PC-9 (cell line): Measurements from ENCODE around the gene TMEM30A. TPM values are rescaled to one million over a fixed set of nuclear protein-coding genes. Genes with fewer than 3 reads are reported as not detected.

Source experiments
- BruUV-seq: library from RNA; stranded (reverse); fragments of 400-500 nt; replicated peaks from 2 replicates; lab custom pipeline; 2021; lab: Mats Ljungman, UMichigan
- CTCF ChIA-PET: fragments of 300-600 bp; sonication (Branson Sonifier 250); formaldehyde crosslinking; loops from one replicate; lab custom pipeline; 2022; ENCODE audit warnings: antibody characterized with exemption; lab: Charles Lee
- POLR2A ChIA-PET: fragments of 300-600 bp; sonication (Branson Sonifier 250); formaldehyde crosslinking; loops from one replicate; lab custom pipeline; 2022; ENCODE audit warnings: antibody characterized with exemption; ENCODE audit not compliant: unreplicated experiment; lab: Charles Lee
- DNase-seq, 2 experiments: peaks; one replicate each; pipeline versions ENCODE4 v3.0.0 to v3.0.0-alpha.2; 2015 to 2022; ENCODE audit warnings: mixed read lengths in 1 of 2
- H2AFZ ChIP-seq: fragments of 200-600 bp; sonication (generic); 2 replicates; pipeline ENCODE4 v1.8.1; 2017; ENCODE audit warnings: antibody characterized with exemption
- H3F3A ChIP-seq: fragments of 200-600 bp; sonication (generic); 2 replicates; pipeline ENCODE4 v1.8.1; 2017; ENCODE audit warnings: antibody characterized with exemption, mild to moderate bottlenecking, low read depth; ENCODE audit not compliant: insufficient read depth
- H3K27ac ChIP-seq: fragments of 200-600 bp; sonication (generic); 2 replicates; pipeline ENCODE4 v1.6.1; 2016; ENCODE audit warnings: mixed run types
- H3K27me3 ChIP-seq: fragments of 200-600 bp; sonication (generic); 2 replicates; pipeline ENCODE4 v1.6.1; 2016; ENCODE audit warnings: low read depth, mixed run types; ENCODE audit not compliant: insufficient read depth
- H3K36me3 ChIP-seq: fragments of 200-600 bp; sonication (generic); 2 replicates; pipeline ENCODE4 v1.6.1; 2016; ENCODE audit warnings: low read depth, mixed run types
- H3K4me1 ChIP-seq: fragments of 200-600 bp; sonication (generic); replicated peaks from 2 replicates; pipeline ENCODE4 v1.6.1; 2016; ENCODE audit warnings: mixed run types; ENCODE audit not compliant: insufficient read depth
- H3K4me2 ChIP-seq: fragments of 200-600 bp; sonication (generic); 2 replicates; pipeline ENCODE4 v1.6.1; 2017; ENCODE audit warnings: mixed run types
- H3K4me3 ChIP-seq: fragments of 200-600 bp; sonication (generic); 2 replicates; pipeline ENCODE4 v1.6.1; 2016; ENCODE audit warnings: mixed run types
- H3K79me2 ChIP-seq: fragments of 200-600 bp; sonication (generic); 2 replicates; pipeline ENCODE4 v1.6.1; 2017; ENCODE audit warnings: low read depth, mixed run types
- H3K9me2 ChIP-seq: fragments of 200-600 bp; sonication (generic); 2 replicates; pipeline ENCODE4 v1.8.1; 2017; ENCODE audit warnings: mild to moderate bottlenecking; ENCODE audit not compliant: insufficient read depth
- H3K9me3 ChIP-seq: fragments of 200-600 bp; sonication (generic); 2 replicates; pipeline ENCODE4 v1.8.1; 2016; ENCODE audit warnings: low read depth; ENCODE audit not compliant: insufficient read depth
- H4K20me1 ChIP-seq: fragments of 200-600 bp; sonication (generic); 2 replicates; pipeline ENCODE4 v1.8.1; 2017; ENCODE audit not compliant: insufficient read depth
- EZH2 ChIP-seq: fragments of 200-600 bp; sonication (generic); IDR thresholded peaks from 2 replicates; pipeline ENCODE4 v1.8.0; 2017; ENCODE audit warnings: antibody characterized with exemption, low read depth
- intact Hi-C: fragments of 100-400 bp; cut with micrococcal nuclease; formaldehyde crosslinking; loops from one replicate; pipeline ENCODE4 v1.10.0; 2022; ENCODE audit not compliant: unreplicated experiment
- total RNA-seq: library from RNA; stranded (reverse); gene quantifications from 2 replicates; pipeline ENCODE4 v1.2.3, GENCODE V29; 2021
- TF ChIP-seq, protein P1 (sequence below): fragments of 200-600 bp; sonication (generic); conservative IDR thresholded peaks from 2 replicates; pipeline ENCODE4 v1.6.1; 2017; ENCODE audit warnings: mixed run types, antibody characterized with exemption, mild to moderate bottlenecking, moderate library complexity

TMEM30A gene
- total RNA-seq, 1 experiment from 2014 or later = 122 TPM

DNA sequence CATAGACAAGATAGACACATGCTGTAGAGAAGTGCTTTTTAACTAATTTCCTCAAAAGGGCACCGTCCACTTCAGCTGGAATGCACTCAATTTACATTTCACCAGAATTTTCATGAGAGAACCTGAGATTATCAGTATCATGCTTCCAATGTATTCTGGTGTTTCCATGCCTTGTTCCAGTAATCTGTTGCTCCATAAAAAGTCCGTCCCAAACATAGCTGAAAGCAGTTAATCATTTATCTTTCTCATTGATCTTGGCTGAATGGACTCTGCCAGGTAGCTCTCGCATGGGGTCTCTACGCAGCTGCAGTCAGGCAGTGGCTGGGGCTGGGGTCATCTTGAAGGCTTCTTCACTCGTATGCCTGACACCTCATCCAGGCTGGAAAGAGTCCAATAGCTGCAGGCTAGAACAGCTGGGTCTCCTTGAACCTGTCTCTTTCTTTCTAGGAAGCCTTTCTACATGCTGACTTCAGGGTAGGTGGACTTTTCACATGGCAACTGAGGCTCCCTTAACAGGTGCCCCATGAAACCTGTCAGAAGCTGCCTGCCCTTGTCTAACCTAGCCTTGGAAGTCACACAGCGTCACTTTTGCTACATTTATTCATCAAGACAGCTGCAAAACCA is 60.2 kb downstream of the TMEM30A start:
- intact Hi-C loops = no loop called here
- no peak overlapping the region for H3K27ac ChIP-seq
- no peaks in the 10 kb centered on the region for H3K27me3 ChIP-seq
- TF ChIP-seq, protein P1, sequence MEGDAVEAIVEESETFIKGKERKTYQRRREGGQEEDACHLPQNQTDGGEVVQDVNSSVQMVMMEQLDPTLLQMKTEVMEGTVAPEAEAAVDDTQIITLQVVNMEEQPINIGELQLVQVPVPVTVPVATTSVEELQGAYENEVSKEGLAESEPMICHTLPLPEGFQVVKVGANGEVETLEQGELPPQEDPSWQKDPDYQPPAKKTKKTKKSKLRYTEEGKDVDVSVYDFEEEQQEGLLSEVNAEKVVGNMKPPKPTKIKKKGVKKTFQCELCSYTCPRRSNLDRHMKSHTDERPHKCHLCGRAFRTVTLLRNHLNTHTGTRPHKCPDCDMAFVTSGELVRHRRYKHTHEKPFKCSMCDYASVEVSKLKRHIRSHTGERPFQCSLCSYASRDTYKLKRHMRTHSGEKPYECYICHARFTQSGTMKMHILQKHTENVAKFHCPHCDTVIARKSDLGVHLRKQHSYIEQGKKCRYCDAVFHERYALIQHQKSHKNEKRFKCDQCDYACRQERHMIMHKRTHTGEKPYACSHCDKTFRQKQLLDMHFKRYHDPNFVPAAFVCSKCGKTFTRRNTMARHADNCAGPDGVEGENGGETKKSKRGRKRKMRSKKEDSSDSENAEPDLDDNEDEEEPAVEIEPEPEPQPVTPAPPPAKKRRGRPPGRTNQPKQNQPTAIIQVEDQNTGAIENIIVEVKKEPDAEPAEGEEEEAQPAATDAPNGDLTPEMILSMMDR = no peak
- no peak for TF ChIP-seq EZH2
- H3F3A ChIP-seq = no peaks in the 10 kb centered on the region
- no peaks in the 10 kb centered on the region for H3K79me2 ChIP-seq
- no peaks in the 10 kb centered on the region for H4K20me1 ChIP-seq
- H3K9me2 ChIP-seq = no peaks in the 10 kb centered on the region
- H3K36me3 ChIP-seq = no peaks in the 10 kb centered on the region
- no peak overlapping the region for H3K4me3 ChIP-seq
- H3K9me3 ChIP-seq = no peaks in the 10 kb centered on the region
- no peaks in the 10 kb centered on the region for H3K4me1 ChIP-seq
- ChIA-PET POLR2A (no interaction called here), CTCF (no interaction called here)
- no peak overlapping the region for H3K4me2 ChIP-seq
- BruUV-seq = no TSS peak
- no peak for DNase-seq
- no peak overlapping the region for H2AFZ ChIP-seq

DNA sequence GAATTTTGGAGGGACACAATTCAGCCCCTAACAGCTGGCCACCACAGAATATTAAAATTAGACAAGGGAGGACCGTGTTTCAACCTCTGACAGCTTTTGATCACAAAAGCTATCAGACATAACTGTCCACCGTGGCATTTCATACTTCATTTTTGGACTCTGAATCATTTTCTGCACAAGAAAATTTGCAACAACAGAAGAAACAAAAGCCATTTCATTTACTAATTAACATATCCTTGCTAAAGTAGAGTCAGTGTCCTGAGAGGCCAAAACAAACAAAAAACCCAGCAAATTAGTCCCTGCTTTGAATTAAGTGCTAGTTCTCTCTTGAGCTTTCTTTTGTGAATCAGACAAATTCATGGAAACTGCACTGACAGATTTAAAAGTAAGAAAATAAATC is 61.2 kb downstream of the TMEM30A start:
- DNase-seq = no peak
- no peaks in the 10 kb centered on the region for H3K79me2 ChIP-seq
- H3K4me3 ChIP-seq = no peak overlapping the region
- BruUV-seq = no TSS peak
- H3K27ac ChIP-seq = no peak overlapping the region
- H3K9me3 ChIP-seq = no peaks in the 10 kb centered on the region
- H4K20me1 ChIP-seq = no peaks in the 10 kb centered on the region
- no peak for TF ChIP-seq EZH2
- TF ChIP-seq, protein P1 = no peak
- H3K4me2 ChIP-seq = no peak overlapping the region
- no peaks in the 10 kb centered on the region for H3K4me1 ChIP-seq
- no peaks in the 10 kb centered on the region for H3K36me3 ChIP-seq
- no peaks in the 10 kb centered on the region for H3K9me2 ChIP-seq
- no peak overlapping the region for H2AFZ ChIP-seq
- no peaks in the 10 kb centered on the region for H3F3A ChIP-seq
- POLR2A ChIA-PET = no interaction called here
- no peaks in the 10 kb centered on the region for H3K27me3 ChIP-seq
- CTCF ChIA-PET = no interaction called here
- intact Hi-C loops = no loop called here

DNA sequence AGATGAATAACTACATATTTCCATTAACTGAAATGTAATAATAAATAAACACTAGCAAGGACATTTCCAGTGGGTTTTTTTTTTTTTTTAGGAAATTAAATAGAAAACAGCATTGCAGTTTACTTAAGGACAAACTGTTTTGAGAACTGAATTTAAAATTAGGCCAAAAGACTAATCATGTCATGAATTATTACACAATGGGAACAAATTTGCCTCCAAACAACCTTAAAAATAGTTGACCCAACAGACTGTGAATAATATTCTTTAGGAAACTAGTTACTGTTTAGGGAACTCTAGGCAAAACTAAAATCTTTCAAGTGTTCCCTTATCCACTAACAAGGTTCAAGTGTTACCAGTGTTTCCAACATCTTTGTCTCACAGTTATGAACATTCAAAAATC is 62.3 kb downstream of the TMEM30A start:
- Histone ChIP-seq H3K4me2 (no peak overlapping the region), H3K27ac (no peak overlapping the region), H4K20me1 (no peaks in the 10 kb centered on the region), H3K36me3 (no peaks in the 10 kb centered on the region), H3K27me3 (no peaks in the 10 kb centered on the region), H3K9me3 (no peaks in the 10 kb centered on the region), H2AFZ (no peak overlapping the region), H3K4me1 (no peaks in the 10 kb centered on the region), H3K4me3 (no peak overlapping the region), H3K79me2 (no peaks in the 10 kb centered on the region), H3F3A (no peaks in the 10 kb centered on the region), H3K9me2 (no peaks in the 10 kb centered on the region)
- POLR2A ChIA-PET = no interaction called here
- BruUV-seq = no TSS peak
- CTCF ChIA-PET = no interaction called here
- intact Hi-C loops = no loop called here
- no peak for DNase-seq
- TF ChIP-seq, protein P1 = no peak
- TF ChIP-seq EZH2 = no peak
